ENCODE measurements around the gene SLC66A1.
"Not testable (repeated sequence)": the region's sequence is repeated elsewhere in the genome, so short reads cannot be mapped to it uniquely, and the experiment has no call there.

The SLC66A1 gene, protein sequence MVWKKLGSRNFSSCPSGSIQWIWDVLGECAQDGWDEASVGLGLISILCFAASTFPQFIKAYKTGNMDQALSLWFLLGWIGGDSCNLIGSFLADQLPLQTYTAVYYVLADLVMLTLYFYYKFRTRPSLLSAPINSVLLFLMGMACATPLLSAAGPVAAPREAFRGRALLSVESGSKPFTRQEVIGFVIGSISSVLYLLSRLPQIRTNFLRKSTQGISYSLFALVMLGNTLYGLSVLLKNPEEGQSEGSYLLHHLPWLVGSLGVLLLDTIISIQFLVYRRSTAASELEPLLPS

DNA sequence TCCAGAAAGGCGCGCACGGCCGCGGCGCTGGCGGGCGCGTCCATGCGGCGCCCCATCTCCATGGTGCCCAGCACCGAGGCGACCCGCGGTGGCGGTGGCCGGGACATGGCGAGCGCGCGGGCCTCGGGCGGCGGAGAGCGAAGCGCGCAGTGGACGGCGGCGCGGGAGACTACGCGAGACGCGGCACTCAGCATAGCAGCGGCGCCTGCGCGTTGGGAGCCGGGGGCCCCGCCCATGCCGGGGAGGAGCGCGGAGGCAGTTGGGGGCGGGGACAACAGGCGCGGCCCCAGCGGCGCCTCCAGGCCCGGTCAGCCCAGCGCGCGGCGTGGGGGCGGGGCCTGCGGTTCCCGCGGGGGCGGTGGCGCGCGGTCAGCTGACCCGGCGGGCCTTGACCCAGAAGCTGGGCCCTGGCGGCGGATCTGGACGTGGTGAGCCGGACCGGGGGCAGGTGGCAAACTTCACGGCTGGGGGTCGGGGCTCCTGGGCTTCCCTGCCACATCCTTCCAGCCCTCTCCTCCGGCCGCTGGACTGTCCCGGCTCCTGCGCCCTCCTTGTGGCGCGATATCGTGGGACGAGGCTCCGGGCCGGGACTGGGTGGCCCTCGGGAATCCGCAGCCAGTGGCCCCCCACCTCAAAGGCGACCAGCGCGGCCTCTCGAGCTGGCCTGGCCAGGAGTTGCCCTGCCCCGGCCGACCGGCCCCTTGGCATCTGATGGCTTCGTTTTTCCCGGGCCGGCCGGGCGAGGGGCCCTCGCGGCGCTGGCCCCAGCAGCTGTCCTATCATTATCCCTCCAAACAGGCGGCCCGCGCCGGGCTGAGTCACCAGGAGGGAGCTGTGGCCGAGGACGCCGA lies at the start of gene SLC66A1, which contains the start of gene AKR7A2:
SLC66A1 (plus strand) TSS at position 396 of the 851 bp plus-strand sequence. CDS start 5,352 bp downstream, outside the sequence.
AKR7A2 (minus strand) TSS at position 214 of the 851 bp plus-strand sequence; CDS start at position 194, 20 bp downstream.
- no peaks in the 10 kb centered on the region for H3K9me3 ChIP-seq (ENCODE audit: control insufficient read depth, low read depth, low read length)
- peaks cover 11% of the 10 kb centered on the region for H3K27me3 ChIP-seq (ENCODE audit: control insufficient read depth, insufficient read depth, low read length)
- H3K36me3 ChIP-seq (ENCODE audit: control insufficient read depth, low read depth, low read length): peaks cover 18% of the 10 kb centered on the region
- no peak within 1 kb of the TSS for H3K27ac ChIP-seq (ENCODE audit: low read length)
- peaks cover 3% of the 10 kb centered on the region for H3K4me1 ChIP-seq (ENCODE audit: control insufficient read depth, low read depth, low read length)
- H3K4me3 ChIP-seq (ENCODE audit: low read length): peak within 1 kb of the TSS; percentile 84
- H3K9ac ChIP-seq (ENCODE audit: low read length): peak within 1 kb of the TSS; percentile 69

DNA sequence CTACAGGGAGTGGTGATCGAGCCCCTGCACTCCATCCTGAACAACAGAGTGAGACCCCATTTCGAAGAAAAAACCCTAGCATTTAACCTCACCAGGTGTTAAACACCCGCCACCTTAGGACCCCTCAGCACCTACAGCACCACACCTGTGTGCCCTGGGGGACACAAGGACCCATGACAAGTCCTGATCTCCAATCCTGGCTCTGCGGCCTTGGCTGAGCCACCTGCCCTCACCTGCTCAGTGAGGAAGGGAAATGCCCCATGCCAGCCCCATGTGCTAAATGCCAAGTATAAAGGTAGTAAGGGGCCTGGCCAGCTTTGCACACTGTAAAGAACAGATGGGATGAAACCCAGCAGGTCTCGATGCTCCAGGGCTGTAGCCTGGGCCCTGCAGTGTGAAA lies 49.4 kb upstream of the SLC66A1 start:
- Histone ChIP-seq H3K9me3 (ENCODE audit: control insufficient read depth, low read depth, low read length) (no peaks in the 10 kb centered on the region), H3K36me3 (ENCODE audit: control insufficient read depth, low read depth, low read length) (peaks cover 32% of the 10 kb centered on the region), H3K9ac (ENCODE audit: low read length) (no peak overlapping the region), H3K27me3 (ENCODE audit: control insufficient read depth, insufficient read depth, low read length) (no peaks in the 10 kb centered on the region), H3K4me3 (ENCODE audit: low read length) (no peak overlapping the region), H3K27ac (ENCODE audit: low read length) (no peak overlapping the region), H3K4me1 (ENCODE audit: control insufficient read depth, low read depth, low read length) (no peaks in the 10 kb centered on the region)

DNA sequence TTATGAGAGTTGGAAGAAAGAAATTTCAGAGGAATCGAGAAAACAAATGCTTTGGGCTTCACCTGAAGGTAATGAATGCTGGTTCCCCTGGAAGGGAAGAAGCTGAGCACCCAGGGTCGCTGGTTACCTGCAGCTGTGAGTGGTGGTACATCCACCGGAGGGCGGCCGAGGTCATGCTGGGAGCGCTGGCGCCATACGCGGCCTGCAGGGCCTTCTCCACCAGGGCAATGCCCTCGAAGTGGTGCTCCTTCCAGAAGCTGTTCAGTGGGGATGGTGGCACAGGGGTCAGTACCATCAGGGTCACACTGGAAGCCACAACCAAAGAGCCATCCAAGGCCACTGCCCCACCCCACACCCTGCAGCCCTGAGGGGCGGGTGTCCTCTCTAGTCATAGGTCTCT lies 43.7 kb upstream of the SLC66A1 start:
- Histone ChIP-seq H3K36me3 (ENCODE audit: control insufficient read depth, low read depth, low read length) (no peaks in the 10 kb centered on the region), H3K27me3 (ENCODE audit: control insufficient read depth, insufficient read depth, low read length) (no peaks in the 10 kb centered on the region), H3K4me3 (ENCODE audit: low read length) (no peak overlapping the region), H3K4me1 (ENCODE audit: control insufficient read depth, low read depth, low read length) (no peaks in the 10 kb centered on the region), H3K9me3 (ENCODE audit: control insufficient read depth, low read depth, low read length) (no peaks in the 10 kb centered on the region), H3K9ac (ENCODE audit: low read length) (no peak overlapping the region), H3K27ac (ENCODE audit: low read length) (no peak overlapping the region)

DNA sequence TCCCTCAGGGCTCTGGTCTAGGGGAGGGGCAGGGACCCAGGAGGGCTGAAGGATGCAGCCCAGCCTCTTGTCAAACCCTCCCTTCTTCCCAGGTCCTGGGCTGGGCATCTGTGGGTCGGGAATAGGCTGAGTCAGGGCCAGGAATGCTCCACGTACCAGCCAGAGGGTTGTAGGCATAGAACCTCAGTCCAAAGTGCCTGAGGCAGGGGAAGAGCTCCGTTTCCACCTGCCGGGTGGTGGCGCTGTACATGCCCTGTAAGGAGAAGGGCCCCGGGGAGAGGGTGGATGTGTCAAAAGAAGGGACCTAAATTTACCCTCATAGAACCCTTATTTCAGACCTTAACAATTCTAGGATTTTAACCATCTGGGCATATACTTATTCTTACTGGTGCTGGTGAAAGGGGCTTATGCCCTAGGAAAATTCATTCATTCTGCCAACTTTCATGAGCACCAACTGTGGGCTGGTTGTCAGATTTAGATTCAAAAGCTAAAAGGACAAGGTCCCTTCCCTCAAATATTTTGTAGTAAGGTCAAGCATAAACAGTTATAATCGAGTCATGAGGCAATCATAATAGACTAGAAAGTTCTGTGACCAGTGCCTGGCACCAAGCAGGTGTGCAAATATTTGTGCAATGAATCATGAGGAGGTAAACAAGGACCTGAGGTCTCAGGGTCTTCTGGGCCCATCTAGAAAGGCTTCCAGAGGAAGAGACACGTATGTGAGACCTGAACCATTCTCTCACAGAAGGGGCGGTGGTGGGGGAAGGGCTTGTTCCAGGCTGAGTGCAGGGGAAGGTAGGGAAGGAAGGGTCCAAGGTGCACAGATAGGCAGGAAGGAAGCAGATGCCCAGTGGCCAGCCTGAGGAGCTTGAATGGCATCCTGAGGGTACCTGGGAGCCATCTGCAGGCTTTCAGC lies 42.4 kb upstream of the SLC66A1 start:
- H3K9ac ChIP-seq (ENCODE audit: low read length); H3K4me1 ChIP-seq (ENCODE audit: control insufficient read depth, low read depth, low read length); H3K9me3 ChIP-seq (ENCODE audit: control insufficient read depth, low read depth, low read length); H3K27ac ChIP-seq (ENCODE audit: low read length); H3K4me3 ChIP-seq (ENCODE audit: low read length); H3K27me3 ChIP-seq (ENCODE audit: control insufficient read depth, insufficient read depth, low read length); H3K36me3 ChIP-seq (ENCODE audit: control insufficient read depth, low read depth, low read length): not testable (repeated sequence)

DNA sequence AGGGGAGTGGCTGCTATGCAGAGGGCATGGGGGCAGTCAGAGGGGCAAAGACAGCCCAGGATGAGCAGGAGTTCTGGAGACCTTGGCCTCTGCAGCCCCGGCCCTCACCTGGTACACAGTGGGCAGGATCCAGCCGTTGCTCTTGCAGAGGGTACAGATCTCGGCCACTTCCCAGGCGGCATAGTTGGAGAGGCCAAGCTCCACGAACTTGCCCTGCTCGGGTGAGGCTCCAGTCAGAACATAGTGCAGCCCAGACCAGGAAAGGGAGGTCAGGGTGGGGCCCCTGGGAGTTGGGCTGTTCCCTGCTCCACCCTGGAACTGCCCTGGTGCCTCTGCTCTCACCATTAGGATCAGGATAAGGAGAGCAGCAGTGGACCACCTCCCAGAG lies 41.8 kb upstream of the SLC66A1 start:
- not testable (repeated sequence) for H3K27me3 ChIP-seq (ENCODE audit: control insufficient read depth, insufficient read depth, low read length); H3K4me3 ChIP-seq (ENCODE audit: low read length); H3K36me3 ChIP-seq (ENCODE audit: control insufficient read depth, low read depth, low read length); H3K9me3 ChIP-seq (ENCODE audit: control insufficient read depth, low read depth, low read length); H3K9ac ChIP-seq (ENCODE audit: low read length); H3K27ac ChIP-seq (ENCODE audit: low read length); H3K4me1 ChIP-seq (ENCODE audit: control insufficient read depth, low read depth, low read length)

DNA sequence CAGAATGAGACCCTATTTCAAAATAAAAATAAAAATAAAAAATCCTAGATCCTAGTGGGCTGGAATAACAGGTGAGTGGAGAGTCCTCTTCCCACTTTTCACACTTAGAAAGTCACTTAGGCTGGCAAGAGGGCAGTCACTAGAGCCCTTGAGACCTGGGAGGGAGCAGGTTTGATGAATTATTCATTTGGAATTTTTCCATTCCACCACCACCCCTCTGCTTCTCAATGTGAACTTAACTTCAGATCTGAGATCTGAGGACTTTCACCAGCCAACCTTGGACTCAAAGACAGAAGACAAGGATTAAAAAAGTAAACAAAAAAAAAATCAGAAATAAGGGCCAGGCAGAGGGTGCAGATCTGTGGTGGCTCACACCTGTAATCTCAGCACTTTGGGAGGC lies 40.1 kb upstream of the SLC66A1 start:
- H3K9me3 ChIP-seq (ENCODE audit: control insufficient read depth, low read depth, low read length): no peaks in the 10 kb centered on the region
- no peak overlapping the region for H3K9ac ChIP-seq (ENCODE audit: low read length)
- no peaks in the 10 kb centered on the region for H3K27me3 ChIP-seq (ENCODE audit: control insufficient read depth, insufficient read depth, low read length)
- H3K4me3 ChIP-seq (ENCODE audit: low read length): no peak overlapping the region
- H3K36me3 ChIP-seq (ENCODE audit: control insufficient read depth, low read depth, low read length): no peaks in the 10 kb centered on the region
- H3K4me1 ChIP-seq (ENCODE audit: control insufficient read depth, low read depth, low read length): no peaks in the 10 kb centered on the region
- H3K27ac ChIP-seq (ENCODE audit: low read length): no peak overlapping the region

DNA sequence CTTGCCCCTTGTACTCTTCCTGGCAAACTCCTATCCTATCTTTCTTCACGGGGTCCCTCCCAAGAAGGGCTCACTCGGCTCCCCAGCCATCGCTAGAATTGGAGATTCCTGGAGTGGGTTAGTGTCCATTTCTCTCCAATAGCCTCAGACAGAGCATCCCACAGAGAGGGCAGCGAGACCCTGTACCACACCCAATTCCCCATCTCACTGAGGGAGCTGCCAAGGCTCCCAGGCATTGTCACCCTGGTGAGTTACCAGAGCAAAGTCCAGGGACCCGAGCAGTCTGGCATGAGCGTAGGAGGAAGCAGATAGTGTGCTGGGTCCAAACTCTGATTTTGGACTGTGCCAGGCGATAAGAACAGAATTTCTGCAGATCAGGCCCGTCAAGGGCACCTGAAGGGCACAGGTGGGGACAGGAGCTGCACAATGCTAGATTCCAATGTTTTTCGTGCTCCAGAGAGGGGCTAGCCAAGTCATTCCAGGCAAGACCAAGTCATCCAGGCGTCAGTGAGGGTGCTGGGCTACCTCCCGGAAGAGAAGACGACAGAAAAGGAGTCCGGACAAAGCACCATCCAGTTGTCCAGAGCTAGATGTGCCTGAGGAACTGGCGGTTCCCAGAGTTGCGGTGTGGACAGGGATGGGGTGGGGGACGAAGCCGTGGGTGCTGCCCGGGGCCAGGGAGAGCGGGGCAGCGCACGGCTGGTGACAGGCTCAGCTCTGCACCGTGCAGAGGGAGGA lies 38.9 kb upstream of the SLC66A1 start:
- no peak overlapping the region for H3K9ac ChIP-seq (ENCODE audit: low read length)
- H3K36me3 ChIP-seq (ENCODE audit: control insufficient read depth, low read depth, low read length): no peaks in the 10 kb centered on the region
- H3K9me3 ChIP-seq (ENCODE audit: control insufficient read depth, low read depth, low read length): no peaks in the 10 kb centered on the region
- no peaks in the 10 kb centered on the region for H3K27me3 ChIP-seq (ENCODE audit: control insufficient read depth, insufficient read depth, low read length)
- H3K4me1 ChIP-seq (ENCODE audit: control insufficient read depth, low read depth, low read length): no peaks in the 10 kb centered on the region
- no peak overlapping the region for H3K27ac ChIP-seq (ENCODE audit: low read length)
- no peak overlapping the region for H3K4me3 ChIP-seq (ENCODE audit: low read length)

DNA sequence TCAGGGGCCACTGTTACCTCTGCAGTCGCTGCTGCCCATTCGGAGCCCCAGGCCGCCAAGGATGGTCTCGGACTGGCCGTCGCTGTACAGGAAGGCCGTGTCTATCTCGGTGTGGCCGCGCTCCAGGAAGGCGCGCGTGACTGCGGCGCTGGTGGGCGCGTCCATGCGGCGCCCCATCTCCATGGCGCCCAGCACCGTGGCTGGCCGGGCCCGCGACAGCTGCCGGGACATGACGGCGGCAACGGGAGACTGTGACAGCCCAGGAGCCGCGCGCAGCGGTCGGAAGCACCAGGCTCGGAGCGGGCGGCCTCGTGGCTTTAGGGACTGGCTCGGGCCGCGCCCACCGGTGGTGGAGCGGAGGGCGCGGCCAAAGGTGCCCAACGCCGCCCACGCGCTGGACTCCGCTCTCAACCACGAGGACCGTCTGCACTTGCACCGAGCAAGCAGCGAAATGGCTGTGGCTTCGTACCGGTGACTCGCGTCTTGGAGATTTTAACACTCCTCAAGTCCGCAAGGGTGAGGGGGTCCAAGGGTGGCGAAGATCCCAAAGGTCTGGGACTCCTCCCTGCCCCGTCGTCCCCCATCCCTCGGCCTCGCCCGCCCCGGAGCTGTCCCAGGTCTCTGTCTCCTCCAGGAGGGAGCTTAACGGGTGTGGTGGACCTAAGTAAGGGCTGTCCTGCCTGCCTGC lies 38.1 kb upstream of the SLC66A1 start:
- not testable (repeated sequence) for H3K9ac ChIP-seq (ENCODE audit: low read length); H3K4me3 ChIP-seq (ENCODE audit: low read length); H3K27ac ChIP-seq (ENCODE audit: low read length)

DNA sequence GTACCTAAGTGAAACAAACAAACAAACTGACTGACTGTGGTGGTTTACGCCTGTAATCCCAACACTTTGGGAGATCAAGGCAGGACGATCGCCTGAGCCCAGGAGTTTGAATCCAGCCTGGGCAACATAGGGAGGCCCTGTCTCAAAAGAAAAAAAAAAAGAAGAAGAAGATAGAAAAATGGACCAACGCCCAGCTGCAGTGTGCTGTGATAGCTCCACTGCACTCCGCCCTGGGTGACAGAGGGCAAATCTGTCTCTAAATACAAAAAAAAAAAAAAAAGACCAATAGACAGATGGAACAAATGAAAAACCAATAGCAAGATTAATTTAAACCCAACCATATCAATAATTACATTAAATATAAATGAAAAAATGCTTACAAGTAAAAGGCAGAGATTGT lies 37.5 kb upstream of the SLC66A1 start:
- Histone ChIP-seq H3K4me1 (ENCODE audit: control insufficient read depth, low read depth, low read length) (no peaks in the 10 kb centered on the region), H3K9ac (ENCODE audit: low read length) (no peak overlapping the region), H3K9me3 (ENCODE audit: control insufficient read depth, low read depth, low read length) (no peaks in the 10 kb centered on the region), H3K4me3 (ENCODE audit: low read length) (no peak overlapping the region), H3K27ac (ENCODE audit: low read length) (no peak overlapping the region), H3K27me3 (ENCODE audit: control insufficient read depth, insufficient read depth, low read length) (no peaks in the 10 kb centered on the region), H3K36me3 (ENCODE audit: control insufficient read depth, low read depth, low read length) (no peaks in the 10 kb centered on the region)

More for the DNA sequence above, 38.1 kb upstream of the SLC66A1 start:
- not testable (repeated sequence) for H3K9me3 ChIP-seq (ENCODE audit: control insufficient read depth, low read depth, low read length); H3K27me3 ChIP-seq (ENCODE audit: control insufficient read depth, insufficient read depth, low read length); H3K36me3 ChIP-seq (ENCODE audit: control insufficient read depth, low read depth, low read length); H3K4me1 ChIP-seq (ENCODE audit: control insufficient read depth, low read depth, low read length)

DNA sequence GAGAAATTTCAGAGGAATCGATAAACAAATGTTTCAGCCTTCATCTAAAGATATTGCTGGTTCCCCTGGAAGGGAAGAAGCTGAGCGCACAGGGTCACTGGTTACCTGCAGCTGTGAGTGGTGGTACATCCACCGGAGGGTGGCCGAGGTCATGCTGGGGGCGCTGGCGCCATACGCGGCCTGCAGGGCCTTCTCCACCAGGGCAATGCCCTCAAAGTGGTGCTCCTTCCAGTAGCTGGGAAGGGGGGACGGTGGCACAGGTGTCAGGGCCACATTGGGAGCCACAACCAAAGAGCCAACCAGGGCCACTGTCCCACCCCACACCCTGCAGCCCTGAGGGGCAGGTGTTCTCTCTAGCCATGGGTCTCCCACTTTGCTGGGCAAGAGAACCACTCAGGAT lies 28.2 kb upstream of the SLC66A1 start:
- H3K36me3 ChIP-seq (ENCODE audit: control insufficient read depth, low read depth, low read length): no peaks in the 10 kb centered on the region
- H3K27ac ChIP-seq (ENCODE audit: low read length): no peak overlapping the region
- H3K9me3 ChIP-seq (ENCODE audit: control insufficient read depth, low read depth, low read length): no peaks in the 10 kb centered on the region
- H3K4me1 ChIP-seq (ENCODE audit: control insufficient read depth, low read depth, low read length): no peaks in the 10 kb centered on the region
- no peak overlapping the region for H3K4me3 ChIP-seq (ENCODE audit: low read length)
- H3K9ac ChIP-seq (ENCODE audit: low read length): no peak overlapping the region
- H3K27me3 ChIP-seq (ENCODE audit: control insufficient read depth, insufficient read depth, low read length): peaks cover 17% of the 10 kb centered on the region
